Panc1 (cell line): ENCODE data around the gene TFF1. TPM values are rescaled to one million over a fixed set of nuclear protein-coding genes. Genes with fewer than 3 reads are reported as not detected.

Source experiments
- ATAC-seq: fragments of 200-7000 bp; cut with Tn5 transposase; 2 replicates; pipeline ENCODE4 v1.9.1; 2020; ENCODE audit warnings: mild to moderate bottlenecking, moderate library complexity
- BruUV-seq: library from RNA; stranded (reverse); fragments of 400-500 nt; replicated peaks from 2 replicates; lab custom pipeline; 2021; lab: Mats Ljungman, UMichigan
- CTCF ChIA-PET: fragments of 300-600 bp; sonication (Branson Sonifier 250); formaldehyde crosslinking; loops from one replicate; lab custom pipeline; 2022; ENCODE audit warnings: antibody characterized with exemption; lab: Charles Lee
- POLR2A ChIA-PET: fragments of 300-600 bp; sonication (Branson Sonifier 250); formaldehyde crosslinking; loops from one replicate; lab custom pipeline; 2022; ENCODE audit warnings: antibody characterized with exemption; lab: Charles Lee
- DNase-seq: peaks from one replicate; pipeline ENCODE4 v3.0.0-alpha.2; 2010; ENCODE audit warnings: low read depth, low spot score
- H3K27ac ChIP-seq: 2 replicates; pipeline ENCODE4 v1.5.1; 2011; ENCODE audit warnings: mild to moderate bottlenecking, low read length, inconsistent platforms
- H3K27me3 ChIP-seq: fragments of 200-500 bp; sonication (Bioruptor generic); 2 replicates; pipeline ENCODE4 v1.6.0; 2014; ENCODE audit warnings: low read length, inconsistent platforms; ENCODE audit not compliant: control insufficient read depth, insufficient read depth
- H3K36me3 ChIP-seq: fragments of 200-500 bp; sonication (Bioruptor generic); 2 replicates; pipeline ENCODE4 v1.5.1; 2014; ENCODE audit warnings: inconsistent platforms, mild to moderate bottlenecking, low read length, moderate library complexity; ENCODE audit not compliant: control insufficient read depth, insufficient read depth
- H3K4me1 ChIP-seq: 2 replicates; pipeline ENCODE4 v1.5.1; 2011; ENCODE audit warnings: inconsistent platforms, mild to moderate bottlenecking, low read length, moderate library complexity; ENCODE audit not compliant: control insufficient read depth, insufficient read depth
- H3K4me3 ChIP-seq, 2 experiments: 2 replicates each; pipeline ENCODE4 v1.5.1; 2011 to 2012; ENCODE audit warnings: low read depth in 2 of 2, low read length in 2 of 2, mild to moderate bottlenecking in 2 of 2, inconsistent platforms in 1 of 2, moderate library complexity in 1 of 2
- H3K9me3 ChIP-seq: fragments of 200-500 bp; sonication (Bioruptor generic); 2 replicates; pipeline ENCODE4 v1.5.1; 2014; ENCODE audit warnings: low read depth, mild to moderate bottlenecking, inconsistent platforms, low read length, moderate library complexity; ENCODE audit not compliant: control insufficient read depth, insufficient read depth
- POLR2AphosphoS5 ChIP-seq: IDR thresholded peaks from 2 replicates; pipeline ENCODE4 v1.6.1; 2012; ENCODE audit warnings: mild to moderate bottlenecking, low read depth, low read length, moderate library complexity
- SIN3A ChIP-seq: IDR thresholded peaks from 2 replicates; pipeline ENCODE4 v1.6.1; 2012; ENCODE audit warnings: low read depth, mild to moderate bottlenecking, low read length, moderate library complexity, borderline replicate concordance; ENCODE audit not compliant: insufficient read depth
- TCF7L2 ChIP-seq: IDR thresholded peaks from 2 replicates; pipeline ENCODE4 v1.6.1; 2011; ENCODE audit warnings: mild to moderate bottlenecking, low read depth, low read length, inconsistent platforms
- in situ Hi-C: cut with HindIII; loops from 2 replicates; pipeline ENCODE4 v1.10.0; 2016; ENCODE audit warnings: low sequenced_read_pairs, low pct_unique_long_range_greater_than_20kb
- intact Hi-C: fragments of 100-400 bp; cut with micrococcal nuclease; formaldehyde crosslinking; loops from one replicate; pipeline ENCODE4 v1.10.0; 2022; ENCODE audit not compliant: unreplicated experiment
- total RNA-seq: library from RNA; stranded (reverse); gene quantifications from one replicate; pipeline ENCODE4 v1.2.1, GENCODE V29; 2021; ENCODE audit not compliant: unreplicated experiment
- TF ChIP-seq, protein P1 (sequence below): fragments of 450-650 bp; IDR thresholded peaks from 2 replicates; pipeline ENCODE4 v1.5.1; 2017; ENCODE audit warnings: mild to moderate bottlenecking
- TF ChIP-seq, protein P2 (sequence below), 2 experiments: IDR thresholded peaks; 2 replicates each; pipeline ENCODE4 v1.6.1; 2011 to 2012; ENCODE audit warnings: low read depth in 2 of 2, control low read depth in 1 of 2, low read length in 1 of 2, mild to moderate bottlenecking in 1 of 2, moderate library complexity in 1 of 2; ENCODE audit not compliant: insufficient read depth in 1 of 2

Gene TFF1
- total RNA-seq, 1 experiment from 2014 or later = 0.36 TPM

DNA sequence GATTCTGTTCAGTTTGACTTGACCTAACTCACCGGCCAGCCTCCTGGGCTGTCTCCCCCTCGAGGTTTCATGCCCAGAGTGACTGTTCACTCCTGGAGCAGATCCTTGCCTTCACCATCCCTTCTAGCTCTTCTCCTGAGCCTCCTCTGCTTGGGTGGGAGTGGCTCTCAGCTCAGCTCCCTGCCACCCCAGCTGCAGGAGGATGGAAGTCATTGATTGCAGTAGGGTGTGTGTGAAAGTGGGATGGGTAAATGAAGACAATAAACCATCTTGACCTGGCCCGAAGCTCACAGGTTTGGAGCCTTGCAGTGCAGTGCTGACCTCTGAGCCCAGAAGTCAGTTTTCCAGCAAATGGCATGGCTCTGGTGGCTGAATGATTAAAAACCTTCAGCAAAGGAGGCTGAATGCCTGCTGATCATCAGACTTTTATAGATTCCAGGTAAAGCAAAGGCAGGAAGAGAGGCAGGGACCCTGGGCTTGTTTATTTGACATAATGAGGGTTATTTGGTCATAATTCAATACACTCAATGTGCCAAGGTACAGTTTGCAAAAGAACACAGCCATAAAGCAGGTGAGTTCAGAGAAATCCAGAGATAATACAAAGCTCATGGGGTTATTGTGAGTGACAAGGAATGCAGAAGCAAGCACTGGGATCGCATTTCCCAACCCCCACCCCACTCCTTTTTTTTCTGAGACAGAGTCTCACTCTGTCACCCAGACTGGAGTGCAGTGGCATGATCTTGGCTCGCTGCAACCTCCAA is 33.6 kb downstream of the TFF1 start:
- ChIA-PET CTCF (no interaction called here), POLR2A (no interaction called here)
- H3K4me1 ChIP-seq = no peaks in the 10 kb centered on the region
- intact Hi-C loops = no loop called here
- H3K27me3 ChIP-seq = no peaks in the 10 kb centered on the region
- no peaks in the 10 kb centered on the region for H3K9me3 ChIP-seq
- no peak overlapping the region for H3K27ac ChIP-seq
- BruUV-seq = no TSS peak
- no peak for TF ChIP-seq TCF7L2
- no peak for TF ChIP-seq SIN3A
- TF ChIP-seq, protein P1, sequence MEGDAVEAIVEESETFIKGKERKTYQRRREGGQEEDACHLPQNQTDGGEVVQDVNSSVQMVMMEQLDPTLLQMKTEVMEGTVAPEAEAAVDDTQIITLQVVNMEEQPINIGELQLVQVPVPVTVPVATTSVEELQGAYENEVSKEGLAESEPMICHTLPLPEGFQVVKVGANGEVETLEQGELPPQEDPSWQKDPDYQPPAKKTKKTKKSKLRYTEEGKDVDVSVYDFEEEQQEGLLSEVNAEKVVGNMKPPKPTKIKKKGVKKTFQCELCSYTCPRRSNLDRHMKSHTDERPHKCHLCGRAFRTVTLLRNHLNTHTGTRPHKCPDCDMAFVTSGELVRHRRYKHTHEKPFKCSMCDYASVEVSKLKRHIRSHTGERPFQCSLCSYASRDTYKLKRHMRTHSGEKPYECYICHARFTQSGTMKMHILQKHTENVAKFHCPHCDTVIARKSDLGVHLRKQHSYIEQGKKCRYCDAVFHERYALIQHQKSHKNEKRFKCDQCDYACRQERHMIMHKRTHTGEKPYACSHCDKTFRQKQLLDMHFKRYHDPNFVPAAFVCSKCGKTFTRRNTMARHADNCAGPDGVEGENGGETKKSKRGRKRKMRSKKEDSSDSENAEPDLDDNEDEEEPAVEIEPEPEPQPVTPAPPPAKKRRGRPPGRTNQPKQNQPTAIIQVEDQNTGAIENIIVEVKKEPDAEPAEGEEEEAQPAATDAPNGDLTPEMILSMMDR = no peak
- no peak for TF ChIP-seq POLR2AphosphoS5
- TF ChIP-seq, protein P2, sequence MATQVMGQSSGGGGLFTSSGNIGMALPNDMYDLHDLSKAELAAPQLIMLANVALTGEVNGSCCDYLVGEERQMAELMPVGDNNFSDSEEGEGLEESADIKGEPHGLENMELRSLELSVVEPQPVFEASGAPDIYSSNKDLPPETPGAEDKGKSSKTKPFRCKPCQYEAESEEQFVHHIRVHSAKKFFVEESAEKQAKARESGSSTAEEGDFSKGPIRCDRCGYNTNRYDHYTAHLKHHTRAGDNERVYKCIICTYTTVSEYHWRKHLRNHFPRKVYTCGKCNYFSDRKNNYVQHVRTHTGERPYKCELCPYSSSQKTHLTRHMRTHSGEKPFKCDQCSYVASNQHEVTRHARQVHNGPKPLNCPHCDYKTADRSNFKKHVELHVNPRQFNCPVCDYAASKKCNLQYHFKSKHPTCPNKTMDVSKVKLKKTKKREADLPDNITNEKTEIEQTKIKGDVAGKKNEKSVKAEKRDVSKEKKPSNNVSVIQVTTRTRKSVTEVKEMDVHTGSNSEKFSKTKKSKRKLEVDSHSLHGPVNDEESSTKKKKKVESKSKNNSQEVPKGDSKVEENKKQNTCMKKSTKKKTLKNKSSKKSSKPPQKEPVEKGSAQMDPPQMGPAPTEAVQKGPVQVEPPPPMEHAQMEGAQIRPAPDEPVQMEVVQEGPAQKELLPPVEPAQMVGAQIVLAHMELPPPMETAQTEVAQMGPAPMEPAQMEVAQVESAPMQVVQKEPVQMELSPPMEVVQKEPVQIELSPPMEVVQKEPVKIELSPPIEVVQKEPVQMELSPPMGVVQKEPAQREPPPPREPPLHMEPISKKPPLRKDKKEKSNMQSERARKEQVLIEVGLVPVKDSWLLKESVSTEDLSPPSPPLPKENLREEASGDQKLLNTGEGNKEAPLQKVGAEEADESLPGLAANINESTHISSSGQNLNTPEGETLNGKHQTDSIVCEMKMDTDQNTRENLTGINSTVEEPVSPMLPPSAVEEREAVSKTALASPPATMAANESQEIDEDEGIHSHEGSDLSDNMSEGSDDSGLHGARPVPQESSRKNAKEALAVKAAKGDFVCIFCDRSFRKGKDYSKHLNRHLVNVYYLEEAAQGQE (IDR thresholded peaks at IDR 0.05; ENCODE audit: insufficient read depth in 1 of 2, low read depth in 2 of 2, low read length in 1 of 2) = no peak
- DNase-seq (no peak), ATAC-seq (no peak)
- no peaks in the 10 kb centered on the region for H3K36me3 ChIP-seq
- no peak overlapping the region for H3K4me3 ChIP-seq
- in situ Hi-C loops = no loop called here

DNA sequence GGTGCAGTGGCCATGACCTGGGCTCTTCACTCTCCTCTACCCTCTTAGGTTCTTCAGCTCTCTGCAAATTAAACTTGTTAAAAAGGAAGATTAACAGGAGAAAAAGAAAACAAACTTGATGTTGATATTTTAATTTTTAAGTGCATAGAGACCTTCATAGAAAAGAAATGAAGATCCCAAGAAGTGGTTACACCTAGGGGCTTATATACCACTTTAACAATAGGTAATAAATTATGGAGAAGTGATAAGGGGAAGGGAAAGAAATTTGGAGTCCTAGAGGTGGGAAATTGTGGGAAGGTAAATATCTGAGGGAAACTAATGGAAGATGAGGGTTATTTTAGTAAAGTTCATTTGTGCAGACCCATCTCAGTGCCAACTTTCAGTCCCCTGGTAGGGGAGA is 34.7 kb downstream of the TFF1 start:
- ChIA-PET CTCF (no interaction called here), POLR2A (no interaction called here)
- no peaks in the 10 kb centered on the region for H3K4me1 ChIP-seq
- H3K27ac ChIP-seq = no peak overlapping the region
- H3K4me3 ChIP-seq = no peak overlapping the region
- no TSS peak for BruUV-seq
- no peaks in the 10 kb centered on the region for H3K36me3 ChIP-seq
- intact Hi-C loops = no loop called here
- in situ Hi-C loops = no loop called here
- ATAC-seq (no peak), DNase-seq (no peak)
- peaks cover 2% of the 10 kb centered on the region; the same call in 1 of the 2 replicates for H3K27me3 ChIP-seq
- H3K9me3 ChIP-seq = no peaks in the 10 kb centered on the region
- TF ChIP-seq TCF7L2 (no peak), POLR2AphosphoS5 (no peak), SIN3A (no peak)
- TF ChIP-seq, protein P2 (IDR thresholded peaks at IDR 0.05; ENCODE audit: insufficient read depth in 1 of 2, low read depth in 2 of 2, low read length in 1 of 2) = no peak
- TF ChIP-seq, protein P1 = no peak
